HG03521 (cell line): ENCODE data around the gene TTC38.
A peak's percentile ranks its signal among the peaks of the same experiment; 100 is the strongest.
"Not testable (repeated sequence)": the region's sequence is repeated elsewhere in the genome, so short reads cannot be mapped to it uniquely, and the experiment has no call there.

Experiments
- ATAC-seq: cut with Tn5 transposase; IDR thresholded peaks from one replicate; pipeline ENCODE4 v1.9.1; 2021; ENCODE audit warnings: mild to moderate bottlenecking, moderate library complexity; ENCODE audit not compliant: unreplicated experiment

The TTC38 gene

GRCh38 chr22:46295277-46295971, 27.6 kb downstream of the TTC38 start:
- ATAC-seq = no peak

- peak; percentile 91 for ATAC-seq
Measured at GRCh38 chr22:46296257-46297150, 28.7 kb downstream of the TTC38 start, which contains the start of gene GTSE1. Gene GTSE1, plus strand, starts transcription at chr22:46296870. Its CDS starts 531 bp downstream, at chr22:46297401.

GRCh38 chr22:46297151-46297812, 29.5 kb downstream of the TTC38 start:
- ATAC-seq = no peak

- no peak for ATAC-seq
Measured at GRCh38 chr22:46299101-46299500, 31.3 kb downstream of the TTC38 start.

GRCh38 chr22:46300491-46300890, 32.7 kb downstream of the TTC38 start:
- ATAC-seq = no peak

- ATAC-seq = no peak
Measured at GRCh38 chr22:46303347-46303965, 35.6 kb downstream of the TTC38 start.

GRCh38 chr22:46308283-46308988, 40.6 kb downstream of the TTC38 start:
- no peak for ATAC-seq

- ATAC-seq = no peak
Measured at GRCh38 chr22:46309526-46310085, 41.8 kb downstream of the TTC38 start.

GRCh38 chr22:46312056-46312455, 44.2 kb downstream of the TTC38 start:
- no peak for ATAC-seq

GRCh38 chr22:46312848-46313247, 45.0 kb downstream of the TTC38 start:
- not testable (repeated sequence) for ATAC-seq

GRCh38 chr22:46315976-46316375, 48.2 kb downstream of the TTC38 start:
- no peak for ATAC-seq

- ATAC-seq = no peak
Measured at GRCh38 chr22:46317646-46318045, 49.8 kb downstream of the TTC38 start.

- no peak for ATAC-seq
Measured at GRCh38 chr22:46318576-46318975, 50.8 kb downstream of the TTC38 start.

GRCh38 chr22:46319319-46319718, 51.5 kb downstream of the TTC38 start:
- ATAC-seq = no peak

GRCh38 chr22:46320166-46320710, 52.4 kb downstream of the TTC38 start:
- ATAC-seq = no peak

GRCh38 chr22:46320716-46321386, 53.0 kb downstream of the TTC38 start:
- no peak for ATAC-seq

- ATAC-seq = no peak
Measured at GRCh38 chr22:46322711-46323110, 54.9 kb downstream of the TTC38 start.

GRCh38 chr22:46323162-46323561, 55.4 kb downstream of the TTC38 start:
- no peak for ATAC-seq

- no peak for ATAC-seq
Measured at GRCh38 chr22:46326066-46326680, 58.4 kb downstream of the TTC38 start.
